ENCODE measurements around the gene NDUFS6. TPM values are rescaled to one million over a fixed set of nuclear protein-coding genes. Genes with fewer than 3 reads are reported as not detected.

The NDUFS6 gene
- total and polyA plus RNA-seq, 2 of the 4 experiments (the other 2 are of a cell fraction): 10.4 to 69.0 TPM

DNA sequence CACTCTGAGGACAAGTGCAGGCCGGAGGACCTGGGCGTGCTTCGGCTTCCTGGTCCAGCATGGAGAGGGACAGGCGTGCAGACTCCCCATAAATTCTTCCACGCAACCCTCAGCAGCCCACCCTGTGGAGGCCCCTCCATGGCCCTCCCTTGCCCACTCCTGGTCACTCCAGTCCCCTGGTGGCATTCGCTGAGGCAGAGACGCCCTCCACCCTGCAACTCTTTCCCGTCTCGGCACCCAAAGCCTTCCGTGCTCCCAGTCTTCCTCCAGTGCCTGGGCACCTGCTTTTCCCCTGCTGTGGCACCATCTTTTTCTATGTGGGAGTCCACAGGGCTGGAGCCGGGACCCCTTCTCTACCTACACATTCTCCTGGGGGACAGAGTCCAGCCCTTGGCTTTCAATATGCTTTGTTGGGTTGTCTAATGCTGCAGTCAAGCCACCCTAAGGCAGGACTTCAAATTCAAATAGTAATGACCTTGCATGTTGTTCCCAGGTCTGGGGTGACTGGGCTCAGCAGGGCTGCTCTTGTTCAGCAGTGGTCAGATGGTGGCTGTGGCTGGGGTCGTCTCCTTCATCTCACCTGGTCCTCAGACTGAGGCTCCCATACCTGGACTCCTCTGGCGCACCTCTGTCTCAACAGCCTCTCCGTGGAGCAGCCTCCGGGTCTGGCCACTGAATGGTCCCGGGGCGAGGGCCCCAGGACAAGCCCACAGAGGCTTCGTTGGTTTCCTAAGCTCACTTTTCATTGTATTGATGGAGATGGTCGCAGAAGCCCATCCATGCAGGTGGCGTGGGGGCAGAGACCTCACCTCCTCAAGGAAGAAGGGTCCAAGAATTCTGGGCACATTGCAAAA lies 16.8 kb upstream of the NDUFS6 start:
- Histone ChIP-seq H3K27ac (ENCODE audit: insufficient read depth, low read length) (no peak overlapping the region), H3K9me3 (ENCODE audit: control insufficient read depth, insufficient read depth, low read length) (no peaks in the 10 kb centered on the region), H3K27me3 (ENCODE audit: control insufficient read depth, insufficient read depth, low read length) (no peaks in the 10 kb centered on the region; the same call in 1 of the 2 replicates), H2BK15ac (ENCODE audit: low read depth, low read length) (no peak overlapping the region), H3K14ac (replicated peaks; ENCODE audit: low read depth, low read length) (no peak overlapping the region), H3K79me1 (ENCODE audit: low read depth in 1 of 2, low read length in 2 of 2) (no peaks in the 10 kb centered on the region), H3K18ac (ENCODE audit: low read depth, low read length) (no peak overlapping the region), H2BK5ac (ENCODE audit: low read depth, low read length, poor library complexity, severe bottlenecking) (no peak overlapping the region), H2AFZ (replicated peaks; ENCODE audit: low read length, poor library complexity) (peak overlapping the region; percentile 51), H3K4me1 (ENCODE audit: control insufficient read depth, insufficient read depth, low read length) (peaks cover 2% of the 10 kb centered on the region; the same call in 1 of the 2 replicates), H3K4me3 (ENCODE audit: insufficient read depth, low read depth, low read length) (no peak overlapping the region), H4K5ac (ENCODE audit: low read depth, low read length) (no peak overlapping the region), H4K20me1 (ENCODE audit: insufficient read depth, low read length) (no peaks in the 10 kb centered on the region), H2AK5ac (ENCODE audit: low read depth, low read length) (no peak overlapping the region), H3K9ac (ENCODE audit: low read depth, low read length) (no peak overlapping the region), H4K8ac (ENCODE audit: low read depth in 2 of 2, low read length in 2 of 2) (no peak overlapping the region), H2BK120ac (ENCODE audit: low read depth, low read length) (no peak overlapping the region), H3K4ac (ENCODE audit: low read depth, low read length) (no peak overlapping the region), H3K23ac (ENCODE audit: low read depth, low read length) (no peak overlapping the region), H2BK20ac (ENCODE audit: low read depth, low read length) (no peak overlapping the region), H2AK9ac (replicated peaks; ENCODE audit: low read depth, low read length, poor library complexity) (no peak overlapping the region), H3K56ac (ENCODE audit: extremely low read depth, insufficient read depth, low read length) (no peak overlapping the region), H3K36me3 (ENCODE audit: control insufficient read depth, insufficient read depth, low read length) (no peaks in the 10 kb centered on the region), H4K91ac (ENCODE audit: insufficient read depth, low read depth, low read length) (no peak overlapping the region), H3K9me1 (ENCODE audit: insufficient read depth, low read length) (peaks cover 2% of the 10 kb centered on the region; the same call in 1 of the 2 replicates), H3K4me2 (ENCODE audit: low read depth, low read length) (no peak overlapping the region)
- dilution Hi-C loops (cut with HindIII; ENCODE audit: low sequenced_read_pairs, unreplicated experiment) (no loop called here), intact Hi-C loops (cut with micrococcal nuclease) (no loop called here), in situ Hi-C loops (cut with MboI; ENCODE audit: low sequenced_read_pairs) (loop anchor here (25.0 kb wide), 1 partner anchor 822 kb away; no protein-coding TSS in a partner anchor)
- no peak for TF ChIP-seq NFE2L2 (IDR thresholded peaks at IDR 0.05; ENCODE audit: low read depth, low read length)
- no peak for TF ChIP-seq POLR2A (IDR thresholded peaks at IDR 0.05; ENCODE audit: low read depth, low read length)
- no peak for TF ChIP-seq SMC3 (IDR thresholded peaks at IDR 0.05; ENCODE audit: low read depth, low read length)
- no peak for TF ChIP-seq RAD21 (IDR thresholded peaks at IDR 0.05; ENCODE audit: low read length)
- TF ChIP-seq, protein P1, sequence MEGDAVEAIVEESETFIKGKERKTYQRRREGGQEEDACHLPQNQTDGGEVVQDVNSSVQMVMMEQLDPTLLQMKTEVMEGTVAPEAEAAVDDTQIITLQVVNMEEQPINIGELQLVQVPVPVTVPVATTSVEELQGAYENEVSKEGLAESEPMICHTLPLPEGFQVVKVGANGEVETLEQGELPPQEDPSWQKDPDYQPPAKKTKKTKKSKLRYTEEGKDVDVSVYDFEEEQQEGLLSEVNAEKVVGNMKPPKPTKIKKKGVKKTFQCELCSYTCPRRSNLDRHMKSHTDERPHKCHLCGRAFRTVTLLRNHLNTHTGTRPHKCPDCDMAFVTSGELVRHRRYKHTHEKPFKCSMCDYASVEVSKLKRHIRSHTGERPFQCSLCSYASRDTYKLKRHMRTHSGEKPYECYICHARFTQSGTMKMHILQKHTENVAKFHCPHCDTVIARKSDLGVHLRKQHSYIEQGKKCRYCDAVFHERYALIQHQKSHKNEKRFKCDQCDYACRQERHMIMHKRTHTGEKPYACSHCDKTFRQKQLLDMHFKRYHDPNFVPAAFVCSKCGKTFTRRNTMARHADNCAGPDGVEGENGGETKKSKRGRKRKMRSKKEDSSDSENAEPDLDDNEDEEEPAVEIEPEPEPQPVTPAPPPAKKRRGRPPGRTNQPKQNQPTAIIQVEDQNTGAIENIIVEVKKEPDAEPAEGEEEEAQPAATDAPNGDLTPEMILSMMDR (conservative IDR thresholded peaks at IDR 0.05; ENCODE audit: low read depth, low read length): no peak
- TF ChIP-seq, protein P2, sequence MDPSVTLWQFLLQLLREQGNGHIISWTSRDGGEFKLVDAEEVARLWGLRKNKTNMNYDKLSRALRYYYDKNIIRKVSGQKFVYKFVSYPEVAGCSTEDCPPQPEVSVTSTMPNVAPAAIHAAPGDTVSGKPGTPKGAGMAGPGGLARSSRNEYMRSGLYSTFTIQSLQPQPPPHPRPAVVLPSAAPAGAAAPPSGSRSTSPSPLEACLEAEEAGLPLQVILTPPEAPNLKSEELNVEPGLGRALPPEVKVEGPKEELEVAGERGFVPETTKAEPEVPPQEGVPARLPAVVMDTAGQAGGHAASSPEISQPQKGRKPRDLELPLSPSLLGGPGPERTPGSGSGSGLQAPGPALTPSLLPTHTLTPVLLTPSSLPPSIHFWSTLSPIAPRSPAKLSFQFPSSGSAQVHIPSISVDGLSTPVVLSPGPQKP (IDR thresholded peaks at IDR 0.05; ENCODE audit: borderline replicate concordance, low read depth, low read length): no peak
- no peak for TF ChIP-seq MXI1 (IDR thresholded peaks at IDR 0.05; ENCODE audit: borderline replicate concordance, low read depth, low read length)
- TF ChIP-seq MAZ (IDR thresholded peaks at IDR 0.05; ENCODE audit: borderline replicate concordance, low read depth, low read length): no peak
- no peak for TF ChIP-seq MAFK (IDR thresholded peaks at IDR 0.05; ENCODE audit: low read depth, low read length)
- no peak for TF ChIP-seq USF2 (IDR thresholded peaks at IDR 0.05; ENCODE audit: low read depth, low read length)
- TF ChIP-seq CHD1 (IDR thresholded peaks at IDR 0.05; ENCODE audit: low read depth, low read length): no peak
- no peak for TF ChIP-seq FOS (IDR thresholded peaks at IDR 0.05; ENCODE audit: low read depth, low read length)
- TF ChIP-seq RFX5 (IDR thresholded peaks at IDR 0.05; ENCODE audit: low read depth, low read length): no peak
- no peak for TF ChIP-seq BHLHE40 (IDR thresholded peaks at IDR 0.05; ENCODE audit: low read depth, low read length)
- TF ChIP-seq CEBPB (IDR thresholded peaks at IDR 0.05; ENCODE audit: low read depth, low read length): no peak
- ChIA-PET POLR2A (ENCODE audit: unreplicated experiment) (no interaction called here), CTCF (interaction anchor here (1.3 kb wide), 1 partner anchor 12 kb away, joined by 3 read pairs; no protein-coding TSS in a partner anchor)
- DNase-seq (no peak), ATAC-seq (ENCODE audit: low read depth) (no peak)
- WGBS, 2 experiments (ENCODE audit: extremely low coverage in 2 of 2, insufficient read length in 1 of 2): 93% methylated on average over 6 of the region's 20 CpGs; no CpG with 5 or more reads in 1 of the 2 experiments
- BruUV-seq (replicated peaks): no TSS peak

Data from IMR-90 (cell line).